LNCaP clone FGC (cell line): ENCODE measurements around the gene ZSCAN18.

ENCODE experiments used
- DNase-seq: peaks from one replicate; pipeline ENCODE4 v3.0.0-alpha.2; 2011; ENCODE audit warnings: low read depth
- H3K4me3 ChIP-seq: 2 replicates; pipeline ENCODE4 v1.5.1; 2011; ENCODE audit warnings: mild to moderate bottlenecking, low read depth, low read length, control low read depth
- TF ChIP-seq, protein P1 (sequence below): IDR thresholded peaks from 2 replicates; pipeline ENCODE4 v1.5.1; 2012; ENCODE audit warnings: mild to moderate bottlenecking; ENCODE audit not compliant: control insufficient read depth, insufficient read depth; ENCODE audit errors: extremely low read depth

ZSCAN18 gene

DNA sequence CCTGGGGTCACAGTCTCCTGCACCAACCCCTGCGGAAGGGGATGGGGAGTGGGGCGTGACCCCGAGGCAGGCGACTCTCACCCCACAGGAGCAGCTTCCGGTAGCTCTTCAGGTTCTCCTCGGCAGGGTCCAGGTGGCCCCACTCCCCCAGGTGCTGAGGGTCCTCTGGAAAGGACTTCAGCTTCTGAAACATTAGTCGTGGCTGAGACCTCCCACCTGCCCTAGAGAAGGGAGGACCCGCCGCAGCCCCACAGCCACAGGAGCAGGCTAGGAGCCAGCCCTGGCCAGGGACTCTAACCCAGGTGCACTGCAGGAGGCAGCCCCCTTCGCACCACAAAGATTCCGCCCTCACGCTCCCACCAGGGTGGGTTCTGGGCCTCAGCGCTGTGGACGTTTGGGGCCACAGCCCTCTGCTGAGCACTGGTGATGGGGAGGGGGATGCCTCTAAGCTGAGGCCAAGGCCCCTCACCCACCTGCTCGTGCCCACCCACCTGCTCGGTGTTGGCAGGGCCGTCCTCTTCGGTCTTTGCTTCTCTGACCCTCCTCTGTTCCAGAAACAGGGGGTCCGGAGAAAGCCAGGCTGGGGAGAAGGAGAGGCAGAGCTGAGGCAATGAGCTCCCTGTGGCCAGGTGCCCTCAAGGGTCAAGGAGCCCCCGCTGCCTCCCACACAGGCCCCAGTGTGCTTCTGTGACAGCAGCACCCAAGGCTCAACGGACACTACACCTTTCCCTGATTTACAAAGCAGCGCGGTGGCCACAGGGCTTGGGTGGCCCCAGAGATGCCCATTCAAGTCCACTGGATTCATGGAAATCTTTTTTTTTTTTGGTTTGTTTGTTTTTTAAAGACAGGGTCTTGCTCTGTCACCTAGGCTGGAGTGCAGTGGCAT lies 11.0 kb downstream of the ZSCAN18 start:
- TF ChIP-seq, protein P1, sequence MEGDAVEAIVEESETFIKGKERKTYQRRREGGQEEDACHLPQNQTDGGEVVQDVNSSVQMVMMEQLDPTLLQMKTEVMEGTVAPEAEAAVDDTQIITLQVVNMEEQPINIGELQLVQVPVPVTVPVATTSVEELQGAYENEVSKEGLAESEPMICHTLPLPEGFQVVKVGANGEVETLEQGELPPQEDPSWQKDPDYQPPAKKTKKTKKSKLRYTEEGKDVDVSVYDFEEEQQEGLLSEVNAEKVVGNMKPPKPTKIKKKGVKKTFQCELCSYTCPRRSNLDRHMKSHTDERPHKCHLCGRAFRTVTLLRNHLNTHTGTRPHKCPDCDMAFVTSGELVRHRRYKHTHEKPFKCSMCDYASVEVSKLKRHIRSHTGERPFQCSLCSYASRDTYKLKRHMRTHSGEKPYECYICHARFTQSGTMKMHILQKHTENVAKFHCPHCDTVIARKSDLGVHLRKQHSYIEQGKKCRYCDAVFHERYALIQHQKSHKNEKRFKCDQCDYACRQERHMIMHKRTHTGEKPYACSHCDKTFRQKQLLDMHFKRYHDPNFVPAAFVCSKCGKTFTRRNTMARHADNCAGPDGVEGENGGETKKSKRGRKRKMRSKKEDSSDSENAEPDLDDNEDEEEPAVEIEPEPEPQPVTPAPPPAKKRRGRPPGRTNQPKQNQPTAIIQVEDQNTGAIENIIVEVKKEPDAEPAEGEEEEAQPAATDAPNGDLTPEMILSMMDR = no peak

DNA sequence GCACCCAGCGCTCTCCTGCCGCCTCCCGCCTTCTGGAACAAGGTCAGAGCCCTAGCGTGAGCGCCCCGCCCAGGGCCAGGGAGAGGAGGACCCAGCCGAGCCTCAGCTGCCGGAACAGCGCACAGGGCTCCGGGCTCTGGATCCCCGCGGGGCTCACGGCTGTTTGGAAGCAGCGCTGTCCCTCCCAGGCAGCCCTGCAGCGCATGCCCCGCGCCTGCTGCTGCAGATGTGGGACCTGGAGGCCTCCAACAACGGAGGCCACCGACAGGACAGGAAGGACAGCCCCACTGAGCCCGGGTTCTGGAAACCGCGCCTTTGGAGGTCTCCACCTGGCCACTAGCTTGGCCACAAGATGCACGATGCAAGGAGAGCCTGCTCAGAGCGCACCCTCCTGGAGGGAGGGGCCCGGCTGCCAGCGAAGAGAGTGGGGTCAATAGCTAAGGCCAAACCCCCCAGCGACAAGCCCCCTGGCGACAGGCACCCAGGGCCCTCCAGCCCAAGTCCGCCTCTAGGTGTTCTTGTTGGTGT lies 12.6 kb downstream of the ZSCAN18 start:
- DNase-seq = no peak
- H3K4me3 ChIP-seq = no peak overlapping the region
- TF ChIP-seq, protein P1 = no peak

More for the DNA sequence above, 11.0 kb downstream of the ZSCAN18 start:
- no peak overlapping the region for H3K4me3 ChIP-seq
- DNase-seq = no peak

DNA sequence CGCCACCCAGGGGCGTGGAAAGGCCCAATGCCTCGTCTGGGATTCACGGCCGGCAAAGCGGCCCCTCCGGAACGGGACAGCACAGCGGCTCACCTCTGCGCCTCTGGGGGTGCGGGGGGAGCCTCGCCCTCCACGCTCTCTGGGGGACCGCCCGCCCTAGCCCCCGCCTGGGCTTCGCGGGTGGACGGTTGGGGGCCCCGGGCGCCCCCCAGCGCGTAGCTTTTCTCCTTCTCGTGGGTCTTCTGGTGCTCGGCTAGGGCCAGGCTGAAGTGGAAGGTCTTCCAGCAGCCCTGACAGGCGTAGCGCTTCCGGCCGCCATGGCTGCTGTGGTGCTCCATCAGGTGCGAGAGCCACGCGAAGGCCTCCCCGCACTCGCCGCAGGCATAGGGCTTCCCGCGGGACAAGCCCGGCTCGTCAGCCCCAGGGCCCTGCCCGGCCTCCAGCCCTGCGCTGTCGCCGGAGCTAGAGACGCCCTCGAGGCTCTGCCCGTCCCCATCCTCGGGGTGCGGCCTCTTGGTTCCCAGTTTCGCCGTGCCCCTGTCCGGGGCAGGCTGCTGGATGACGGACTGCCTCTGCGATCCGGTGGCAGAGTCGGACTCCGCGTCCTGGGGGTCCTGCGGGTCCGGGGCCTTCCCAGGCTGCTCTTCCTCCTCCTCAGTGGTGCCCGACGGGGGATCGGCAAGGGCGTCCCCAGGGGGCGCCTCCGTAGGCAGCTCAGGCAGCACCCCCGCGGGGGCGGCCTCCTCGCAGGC lies 13.3 kb downstream of the ZSCAN18 start:
- H3K4me3 ChIP-seq = no peak overlapping the region
- TF ChIP-seq, protein P1 = no peak
- no peak for DNase-seq

DNA sequence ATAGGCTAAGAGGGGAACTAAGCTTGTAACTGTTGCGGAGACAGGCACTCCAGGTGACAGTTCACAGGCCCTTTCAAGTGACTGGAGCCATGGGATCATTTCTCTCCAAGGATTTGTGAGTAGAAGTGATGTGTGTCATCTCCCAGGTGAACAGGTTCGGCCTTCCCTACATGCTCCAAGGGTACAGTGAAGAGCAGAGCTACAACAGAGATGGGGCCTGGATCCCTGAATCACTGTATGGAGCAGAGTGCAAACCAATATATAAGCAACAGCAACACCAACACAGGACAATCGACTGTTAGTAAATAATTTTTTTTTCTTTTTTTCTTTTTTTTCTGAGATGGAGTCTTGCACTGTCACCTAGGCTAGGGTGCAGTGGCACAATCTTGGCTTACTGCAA lies 15.0 kb downstream of the ZSCAN18 start:
- TF ChIP-seq, protein P1 = no peak
- no peak for DNase-seq
- H3K4me3 ChIP-seq = no peak overlapping the region

DNA sequence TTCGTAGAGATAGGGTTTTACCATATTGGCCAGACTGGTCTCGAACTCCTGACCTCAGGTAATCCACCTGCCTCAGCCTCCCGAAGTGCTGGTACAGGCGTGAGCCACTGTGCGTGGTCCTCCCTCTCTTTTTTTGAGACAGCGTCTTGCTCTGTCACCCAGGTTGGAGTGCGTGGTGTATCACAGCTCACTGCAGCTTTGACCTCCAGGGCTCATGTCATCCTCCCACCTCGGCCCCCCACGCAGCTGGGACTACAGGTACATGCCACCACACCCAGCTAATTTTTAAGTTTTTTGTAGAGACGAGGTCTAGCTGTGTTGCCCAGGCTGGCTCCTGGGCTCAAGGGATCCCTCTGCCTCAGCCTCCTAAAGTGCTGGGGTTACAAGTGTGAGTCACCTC lies 18.2 kb downstream of the ZSCAN18 start:
- H3K4me3 ChIP-seq = no peak overlapping the region
- TF ChIP-seq, protein P1 = no peak
- no peak for DNase-seq

DNA sequence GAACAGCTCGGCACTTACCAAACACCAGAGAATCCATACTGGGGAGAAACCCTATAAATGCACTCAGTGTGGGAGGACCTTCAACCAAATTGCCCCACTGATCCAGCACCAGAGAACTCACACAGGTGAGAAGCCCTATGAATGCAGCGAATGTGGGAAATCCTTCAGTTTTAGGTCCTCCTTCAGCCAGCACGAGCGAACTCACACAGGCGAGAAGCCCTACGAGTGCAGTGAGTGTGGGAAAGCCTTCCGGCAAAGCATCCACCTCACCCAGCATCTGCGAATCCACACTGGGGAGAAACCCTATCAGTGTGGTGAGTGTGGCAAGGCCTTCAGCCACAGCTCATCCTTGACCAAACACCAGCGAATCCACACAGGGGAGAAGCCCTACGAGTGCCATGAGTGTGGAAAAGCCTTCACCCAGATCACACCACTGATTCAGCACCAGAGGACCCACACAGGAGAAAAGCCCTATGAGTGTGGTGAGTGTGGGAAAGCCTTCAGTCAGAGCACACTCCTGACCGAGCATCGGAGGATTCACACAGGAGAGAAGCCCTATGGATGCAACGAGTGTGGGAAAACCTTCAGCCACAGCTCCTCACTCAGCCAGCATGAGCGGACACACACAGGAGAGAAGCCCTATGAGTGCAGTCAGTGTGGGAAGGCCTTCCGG lies 30.7 kb downstream of the ZSCAN18 start:
- TF ChIP-seq, protein P1 = no peak
- DNase-seq = no peak
- H3K4me3 ChIP-seq = no peak overlapping the region
